PC-3 (cell line): ENCODE results near the gene SLC6A9. TPM values are rescaled to one million over a fixed set of nuclear protein-coding genes. Genes with fewer than 3 reads are reported as not detected.

ENCODE experiments used
- ATAC-seq: fragments of 200-7000 bp; cut with Tn5 transposase; 2 replicates; pipeline ENCODE4 v1.9.1; 2020; ENCODE audit warnings: mild to moderate bottlenecking, moderate library complexity
- BruUV-seq: library from RNA; stranded (reverse); fragments of 400-500 nt; replicated peaks from 2 replicates; lab custom pipeline; 2021; lab: Mats Ljungman, UMichigan
- CTCF ChIA-PET: fragments of 300-600 bp; sonication (Branson Sonifier 250); formaldehyde crosslinking; loops from one replicate; lab custom pipeline; 2022; ENCODE audit warnings: antibody characterized with exemption; lab: Charles Lee
- POLR2A ChIA-PET: fragments of 300-600 bp; sonication (Branson Sonifier 250); formaldehyde crosslinking; loops from one replicate; lab custom pipeline; 2022; ENCODE audit warnings: antibody characterized with exemption; ENCODE audit not compliant: unreplicated experiment; lab: Charles Lee
- DNase-seq: peaks from one replicate; pipeline ENCODE4 v3.0.0-alpha.2; 2015
- H2AFZ ChIP-seq: fragments of 300-600 bp; sonication (generic); 2 replicates; pipeline ENCODE4 v1.6.0; 2016; ENCODE audit warnings: antibody characterized with exemption, low read length
- H3F3A ChIP-seq: fragments of 300-600 bp; sonication (generic); one replicate; pipeline ENCODE4 v1.6.0; 2017; ENCODE audit warnings: antibody characterized with exemption, low read length, control low read depth, mild to moderate bottlenecking; ENCODE audit not compliant: unreplicated experiment
- H3K27ac ChIP-seq: fragments of 300-600 bp; sonication (generic); 2 replicates; pipeline ENCODE4 v1.5.1; 2016; ENCODE audit warnings: mild to moderate bottlenecking, low read length
- H3K27me3 ChIP-seq: fragments of 300-600 bp; sonication (generic); 2 replicates; pipeline ENCODE4 v1.6.1; 2016; ENCODE audit warnings: low read length, mixed read lengths
- H3K36me3 ChIP-seq: fragments of 300-600 bp; sonication (generic); 2 replicates; pipeline ENCODE4 v1.6.1; 2016; ENCODE audit warnings: low read depth, mixed run types, low read length, mixed read lengths
- H3K4me1 ChIP-seq: fragments of 300-600 bp; sonication (generic); 2 replicates; pipeline ENCODE4 v1.5.1; 2016; ENCODE audit warnings: low read length; ENCODE audit not compliant: insufficient read depth
- H3K4me2 ChIP-seq: fragments of 300-600 bp; sonication (generic); 2 replicates; pipeline ENCODE4 v1.6.0; 2016; ENCODE audit warnings: low read length
- H3K4me3 ChIP-seq: fragments of 300-600 bp; sonication (generic); 2 replicates; pipeline ENCODE4 v1.5.1; 2016; ENCODE audit warnings: mild to moderate bottlenecking, low read length, mixed read lengths
- H3K79me2 ChIP-seq: fragments of 300-600 bp; sonication (generic); 2 replicates; pipeline ENCODE4 v1.6.1; 2017; ENCODE audit warnings: low read length, mixed read lengths
- H3K9ac ChIP-seq: fragments of 300-600 bp; sonication (generic); 2 replicates; pipeline ENCODE4 v1.6.0; 2016; ENCODE audit warnings: mild to moderate bottlenecking, low read length
- H3K9me2 ChIP-seq: fragments of 300-600 bp; sonication (generic); replicated peaks from 2 replicates; pipeline ENCODE4 v1.6.1; 2016; ENCODE audit warnings: mixed run types, low read length, mixed read lengths
- H3K9me3 ChIP-seq: fragments of 300-600 bp; sonication (generic); 2 replicates; pipeline ENCODE4 v1.6.1; 2016; ENCODE audit warnings: low read length, mixed read lengths
- H4K20me1 ChIP-seq: fragments of 300-600 bp; sonication (generic); 2 replicates; pipeline ENCODE4 v1.6.1; 2016; ENCODE audit warnings: low read length, mixed read lengths
- CTCF ChIP-seq: fragments of 300-600 bp; sonication (generic); conservative IDR thresholded peaks from 2 replicates; pipeline ENCODE4 v1.5.1; 2017; ENCODE audit warnings: antibody characterized with exemption, low read depth, mild to moderate bottlenecking, low read length
- EZH2 ChIP-seq: fragments of 300-600 bp; sonication (generic); IDR thresholded peaks from one replicate; pipeline ENCODE4 v1.6.1; 2017; ENCODE audit warnings: antibody characterized with exemption, mild to moderate bottlenecking, low read length; ENCODE audit not compliant: unreplicated experiment
- EZH2phosphoT487 ChIP-seq: fragments of 300-600 bp; sonication (generic); IDR thresholded peaks from 2 replicates; pipeline ENCODE4 v1.6.1; 2018; ENCODE audit warnings: mild to moderate bottlenecking, antibody characterized with exemption, low read length, borderline replicate concordance
- intact Hi-C: fragments of 100-400 bp; cut with micrococcal nuclease; formaldehyde crosslinking; loops from 2 replicates; pipeline ENCODE4 v1.9.0; 2023
- total RNA-seq: library from RNA; depleted of rRNA; stranded (reverse); fragments of >200 nt; gene quantifications from 2 replicates; pipeline ENCODE4 v1.2.3, GENCODE V29; 2014; rRNA removed

The SLC6A9 gene
- total RNA-seq, 1 experiment from 2014 or later = 11.2 TPM

DNA sequence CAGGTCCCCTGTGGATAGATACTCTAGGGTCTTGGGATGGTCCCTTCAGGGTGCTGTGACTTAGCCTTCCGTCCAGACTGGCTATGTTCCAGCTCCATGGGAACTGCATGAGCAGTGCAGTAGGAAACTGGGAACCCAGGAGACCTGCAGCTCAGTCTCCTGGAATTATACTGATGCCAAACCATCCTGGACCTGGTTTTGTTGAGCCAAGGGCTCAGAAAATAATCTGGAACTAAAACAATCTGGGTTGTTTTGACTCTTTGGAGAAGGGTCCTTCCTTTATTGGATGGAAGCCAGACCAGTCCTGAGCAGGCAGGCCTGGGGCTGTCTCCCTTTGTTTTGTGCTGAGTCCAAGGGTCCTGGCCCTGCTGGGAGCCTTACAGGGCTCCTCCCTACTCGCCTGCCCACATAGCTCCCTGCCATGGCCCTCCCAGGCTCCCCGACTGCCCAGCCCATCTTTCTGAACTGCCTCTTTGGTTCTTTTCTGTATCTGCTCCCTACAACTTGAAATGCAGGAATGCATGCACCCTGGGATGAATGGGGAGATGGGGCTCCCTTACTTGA lies 83.3 kb downstream of the SLC6A9 start:
- Histone ChIP-seq H3K4me3 (peak overlapping the region; percentile 99), H3K9ac (peak overlapping the region; percentile 97), H3K27ac (no peak overlapping the region), H3K36me3 (peaks cover 6% of the 10 kb centered on the region; the same call in 1 of the 2 replicates), H3K4me2 (peak overlapping the region; percentile 100), H3K79me2 (peaks cover 75% of the 10 kb centered on the region), H3K4me1 (peaks cover 35% of the 10 kb centered on the region), H3K9me2 (no peaks in the 10 kb centered on the region), H4K20me1 (no peaks in the 10 kb centered on the region), H3K9me3 (no peaks in the 10 kb centered on the region), H3F3A (no peaks in the 10 kb centered on the region), H2AFZ (no peak overlapping the region), H3K27me3 (no peaks in the 10 kb centered on the region)
- DNase-seq (peak; percentile 17), ATAC-seq (no peak)
- BruUV-seq = no TSS peak
- intact Hi-C loops = loop anchor here (2.0 to 5.0 kb wide), 2 partner anchors 21 to 241 kb away; partner anchors contain the start of gene ST3GAL3
- no peak for TF ChIP-seq CTCF
- no peak for TF ChIP-seq EZH2
- no peak for TF ChIP-seq EZH2phosphoT487
- POLR2A ChIA-PET = interaction anchor here (0.7 kb wide), 1 partner anchor 12 kb away, joined by 3 read pairs; no protein-coding TSS in a partner anchor
- CTCF ChIA-PET = no interaction called here

DNA sequence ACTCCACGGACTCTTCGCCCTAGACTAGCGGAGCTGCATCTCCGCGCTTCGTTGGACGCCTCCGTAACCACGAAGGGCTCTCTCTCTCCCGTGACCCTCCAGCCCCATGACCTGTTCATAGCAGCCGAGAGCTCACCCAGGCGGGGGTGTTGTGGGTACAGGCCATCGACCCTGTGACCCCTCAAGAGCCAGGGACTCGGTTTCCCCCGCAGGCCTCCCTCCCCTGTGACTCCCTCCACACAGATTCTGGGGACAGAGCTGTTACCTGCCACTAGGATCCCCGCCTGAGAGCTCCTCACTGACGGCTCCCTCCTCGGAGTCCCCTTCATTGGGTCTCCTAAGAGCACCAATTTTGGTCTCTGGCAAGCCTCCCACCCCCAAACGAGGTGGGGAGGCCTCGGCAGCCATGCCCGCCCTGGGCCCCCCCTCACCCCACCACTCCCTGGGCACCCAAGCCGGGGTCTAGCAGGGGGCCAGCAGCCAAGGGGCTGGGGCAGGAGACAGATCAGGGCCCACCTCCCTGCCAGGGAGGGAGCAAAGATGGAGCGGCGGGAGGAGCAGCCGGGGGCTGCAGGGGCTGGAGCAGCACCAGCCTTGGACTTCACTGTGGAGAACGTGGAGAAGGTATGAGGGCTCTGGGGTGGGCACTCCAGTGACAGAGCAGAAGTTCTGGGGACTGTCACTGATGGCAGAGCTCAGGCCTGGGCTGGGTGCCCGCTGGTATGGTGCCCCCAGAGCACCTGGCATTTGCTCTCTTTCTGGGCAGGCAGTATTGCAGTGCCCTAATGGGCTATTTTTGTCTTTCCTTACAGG lies 84.0 kb downstream of the SLC6A9 start:
- BruUV-seq = TSS peak; percentile 64
- peak overlapping the region; percentile 97 for H3K9ac ChIP-seq
- no peak for DNase-seq
- H3K4me3 ChIP-seq = peak overlapping the region; percentile 99
- H3K9me3 ChIP-seq = no peaks in the 10 kb centered on the region
- peak overlapping the region; percentile 86 for H2AFZ ChIP-seq
- no peaks in the 10 kb centered on the region for H4K20me1 ChIP-seq
- no peaks in the 10 kb centered on the region for H3K9me2 ChIP-seq
- no peak for ATAC-seq
- no peak for TF ChIP-seq EZH2
- TF ChIP-seq EZH2phosphoT487 = no peak
- TF ChIP-seq CTCF = no peak
- intact Hi-C loops = loop anchor here (2.0 to 5.0 kb wide), 2 partner anchors 22 to 240 kb away; partner anchors contain the start of gene ST3GAL3
- peaks cover 6% of the 10 kb centered on the region; the same call in 1 of the 2 replicates for H3K36me3 ChIP-seq
- H3K27me3 ChIP-seq = no peaks in the 10 kb centered on the region
- ChIA-PET CTCF (interaction anchor here (2.2 kb wide), 1 partner anchor 14 kb away, joined by 7 read pairs; the partner anchor contains the start of gene ARTN), POLR2A (interaction anchor here (0.6 kb wide), 1 partner anchor 298 kb away, joined by 4 read pairs; the partner anchor contains the start of gene KDM4A)
- peak overlapping the region; percentile 84 for H3K27ac ChIP-seq
- no peaks in the 10 kb centered on the region for H3F3A ChIP-seq
- H3K4me1 ChIP-seq = peaks cover 35% of the 10 kb centered on the region
- H3K79me2 ChIP-seq = peaks cover 68% of the 10 kb centered on the region
- H3K4me2 ChIP-seq = peak overlapping the region; percentile 100

Other genes with a start within 250 kb of the SLC6A9 start
- gene ARTN, start 97.7 kb downstream of the SLC6A9 start, total RNA-seq = 35.5 and 36.0 TPM in 2 replicates
- gene IPO13, start 84.5 kb downstream of the SLC6A9 start, total RNA-seq = 33.7 and 45.4 TPM in 2 replicates
- gene DPH2, start 61.5 kb downstream of the SLC6A9 start, total RNA-seq = 46.3 and 59.0 TPM in 2 replicates
- gene ATP6V0B, start 56.5 kb downstream of the SLC6A9 start, total RNA-seq = 207 and 241 TPM in 2 replicates
- gene B4GALT2, start 52.3 kb downstream of the SLC6A9 start, total RNA-seq = 103 and 136 TPM in 2 replicates
- 10.1 and 21.9 TPM in 2 replicates for gene CCDC24, start 39.9 kb downstream of the SLC6A9 start, total RNA-seq
- 0.26 and 0.58 TPM in 2 replicates for gene KLF17, start 87.4 kb upstream of the SLC6A9 start, total RNA-seq
- gene KLF18, start 110.2 kb upstream of the SLC6A9 start, total RNA-seq = not detected in 2 replicates
- 55.5 and 59.0 TPM in 2 replicates for gene DMAP1, start 182.0 kb upstream of the SLC6A9 start, total RNA-seq